AG04450 (cell line): ENCODE results near the gene MGAT1. TPM values are rescaled to one million over a fixed set of nuclear protein-coding genes. Genes with fewer than 3 reads are reported as not detected.

Source experiments
- CTCF ChIA-PET: fragments of 300-600, 350-600 bp; formaldehyde crosslinking; extraction: SDS; loops from one replicate; lab custom pipeline; 2022; ENCODE audit warnings: antibody characterized with exemption, inconsistent platforms; lab: Charles Lee
- POLR2A ChIA-PET: fragments of 350-600 bp; formaldehyde crosslinking; extraction: SDS; loops from one replicate; lab custom pipeline; 2021; ENCODE audit warnings: antibody characterized with exemption, inconsistent platforms; lab: Yijun Ruan, JAX
- DNase-seq: peaks from one replicate; pipeline ENCODE4 v3.0.0-alpha.2; 2011; ENCODE audit warnings: low read depth, low spot score
- H3K27ac ChIP-seq: one replicate; pipeline ENCODE4 v1.5.1; 2012; ENCODE audit warnings: low read depth, low read length, control low read depth
- H3K27me3 ChIP-seq: one replicate; pipeline ENCODE4 v1.6.0; 2012; ENCODE audit warnings: low read length; ENCODE audit not compliant: control insufficient read depth, insufficient read depth
- H3K4me3 ChIP-seq: 2 replicates; pipeline ENCODE4 v1.5.1; 2011; ENCODE audit warnings: mild to moderate bottlenecking, low read depth, low read length, control low read depth
- H3K9me3 ChIP-seq: 2 replicates; pipeline ENCODE4 v1.5.1; 2012; ENCODE audit warnings: low read length; ENCODE audit not compliant: control insufficient read depth, insufficient read depth
- polyA plus RNA-seq: library from polyadenylated mRNA; depleted of rRNA; stranded (reverse); fragments of >200 nt; gene quantifications from 2 replicates; pipeline ENCODE4 v1.2.3, GENCODE V29; 2011
- TF ChIP-seq, protein P1 (sequence below): IDR thresholded peaks from 2 replicates; pipeline ENCODE4 v1.5.1; 2011; ENCODE audit warnings: low read depth, low read length, control low read depth, inconsistent platforms

The MGAT1 gene
- polyA plus RNA-seq, 1 experiment: 96.2 TPM

DNA sequence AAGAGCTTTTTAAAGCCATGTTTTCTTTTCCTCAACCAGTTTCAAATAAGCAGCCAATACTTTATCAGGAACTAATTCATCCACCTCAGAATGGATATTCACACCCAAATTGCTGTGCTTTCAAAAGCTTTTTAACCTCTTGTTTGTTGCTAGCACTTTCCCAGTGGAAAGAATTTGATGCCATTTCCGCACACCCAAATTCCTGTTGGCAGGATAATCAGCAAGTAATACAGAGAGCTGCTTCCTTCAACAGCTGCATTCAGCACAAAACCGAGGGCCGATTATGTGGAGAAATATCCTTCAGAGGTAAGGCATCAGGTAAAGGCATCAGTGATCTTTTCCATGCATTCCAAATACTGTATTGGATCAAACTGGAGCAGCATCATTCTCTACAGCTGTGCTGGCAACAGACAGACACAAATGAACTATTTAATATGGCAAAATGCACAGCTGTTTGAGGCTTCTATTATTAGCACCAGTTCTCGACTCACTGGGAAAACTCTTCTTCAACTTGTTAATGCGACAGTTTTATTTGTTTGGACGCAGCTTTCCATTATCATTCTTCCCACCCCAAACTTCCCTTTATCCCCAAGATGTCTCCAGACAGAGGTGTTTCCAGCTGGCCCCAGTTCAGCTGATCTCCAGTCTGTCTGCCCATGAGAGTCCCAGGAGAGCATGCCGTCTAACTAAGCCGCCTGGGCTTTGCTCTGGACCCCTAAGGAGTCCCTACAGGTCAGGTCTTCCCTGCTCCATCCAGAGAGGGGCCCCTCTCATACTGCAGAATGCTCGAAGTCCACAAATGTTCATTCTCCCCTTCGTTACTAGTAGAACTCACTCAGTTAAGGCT is 22.2 kb upstream of the MGAT1 start:
- Histone ChIP-seq H3K27me3 (no peaks in the 10 kb centered on the region), H3K27ac (no peak overlapping the region), H3K4me3 (no peak overlapping the region), H3K9me3 (peaks cover 8% of the 10 kb centered on the region)
- CTCF ChIA-PET: interaction anchor here (0.5 to 1.6 kb wide), 3 partner anchors 43 to 383 kb away, joined by 3 to 8 read pairs (median 3); no protein-coding TSS in a partner anchor
- POLR2A ChIA-PET: interaction anchor here (1.3 kb wide), 1 partner anchor 14 kb away, joined by 3 read pairs; no protein-coding TSS in a partner anchor
- DNase-seq: no peak
- TF ChIP-seq, protein P1, sequence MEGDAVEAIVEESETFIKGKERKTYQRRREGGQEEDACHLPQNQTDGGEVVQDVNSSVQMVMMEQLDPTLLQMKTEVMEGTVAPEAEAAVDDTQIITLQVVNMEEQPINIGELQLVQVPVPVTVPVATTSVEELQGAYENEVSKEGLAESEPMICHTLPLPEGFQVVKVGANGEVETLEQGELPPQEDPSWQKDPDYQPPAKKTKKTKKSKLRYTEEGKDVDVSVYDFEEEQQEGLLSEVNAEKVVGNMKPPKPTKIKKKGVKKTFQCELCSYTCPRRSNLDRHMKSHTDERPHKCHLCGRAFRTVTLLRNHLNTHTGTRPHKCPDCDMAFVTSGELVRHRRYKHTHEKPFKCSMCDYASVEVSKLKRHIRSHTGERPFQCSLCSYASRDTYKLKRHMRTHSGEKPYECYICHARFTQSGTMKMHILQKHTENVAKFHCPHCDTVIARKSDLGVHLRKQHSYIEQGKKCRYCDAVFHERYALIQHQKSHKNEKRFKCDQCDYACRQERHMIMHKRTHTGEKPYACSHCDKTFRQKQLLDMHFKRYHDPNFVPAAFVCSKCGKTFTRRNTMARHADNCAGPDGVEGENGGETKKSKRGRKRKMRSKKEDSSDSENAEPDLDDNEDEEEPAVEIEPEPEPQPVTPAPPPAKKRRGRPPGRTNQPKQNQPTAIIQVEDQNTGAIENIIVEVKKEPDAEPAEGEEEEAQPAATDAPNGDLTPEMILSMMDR: no peak

DNA sequence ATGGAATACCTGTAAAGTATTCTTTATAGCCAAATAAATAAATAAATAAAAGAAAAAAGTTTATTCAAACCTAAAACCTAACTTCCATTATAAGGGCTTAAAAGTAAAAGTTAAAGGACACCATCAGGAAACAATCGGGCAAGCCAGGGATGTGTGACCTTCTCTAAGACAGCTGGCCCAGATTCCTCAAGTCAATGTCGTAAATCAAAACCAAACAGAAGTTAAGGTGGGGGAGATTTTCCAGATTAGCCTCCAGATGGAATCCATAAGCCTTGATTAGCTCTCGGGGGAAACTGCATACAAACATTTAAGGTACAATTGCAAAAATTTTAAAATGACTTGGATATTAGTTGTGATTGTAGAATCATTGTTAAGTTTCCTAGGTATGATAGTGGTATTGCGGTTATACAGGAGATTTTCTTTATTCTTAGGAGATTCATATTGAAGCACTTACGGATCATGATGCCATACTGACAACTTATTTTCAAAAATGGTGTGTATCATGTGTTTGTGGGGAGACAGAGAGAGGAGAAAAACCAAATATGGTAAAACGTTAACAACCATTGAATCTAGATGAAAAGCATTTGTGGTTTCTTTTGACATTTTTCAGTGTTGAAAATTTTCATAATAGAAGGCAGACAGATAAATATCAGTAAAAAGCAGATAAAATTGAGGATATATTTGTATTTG is 21.5 kb upstream of the MGAT1 start:
- CTCF ChIA-PET: interaction anchor here (1.4 to 1.6 kb wide), 2 partner anchors 44 to 45 kb away, joined by 3 read pairs; no protein-coding TSS in a partner anchor
- POLR2A ChIA-PET: no interaction called here

DNA sequence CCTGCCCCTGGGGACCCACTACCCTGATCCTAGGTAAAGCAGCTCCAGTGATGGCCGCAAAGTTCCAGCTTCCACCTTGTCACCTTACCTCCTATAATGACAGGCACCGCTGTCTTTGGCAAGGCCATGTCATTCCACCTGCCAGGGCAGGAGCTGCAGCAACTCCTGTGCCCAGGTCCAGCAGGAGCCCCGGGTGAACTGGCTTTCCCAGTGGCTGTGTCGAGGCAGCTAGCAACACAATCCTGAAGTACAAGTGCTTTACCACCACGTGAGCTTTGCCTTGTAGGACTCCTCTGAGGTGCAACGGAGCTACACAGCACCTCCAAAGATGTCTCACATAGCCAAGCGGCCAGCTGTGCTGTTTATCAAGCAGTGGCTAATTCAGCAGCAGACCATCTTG is 20.7 kb upstream of the MGAT1 start:
- Histone ChIP-seq H3K27me3 (no peaks in the 10 kb centered on the region), H3K9me3 (no peaks in the 10 kb centered on the region), H3K27ac (no peak overlapping the region), H3K4me3 (no peak overlapping the region)
- ChIA-PET POLR2A (no interaction called here), CTCF (interaction anchor here (0.6 kb wide), 1 partner anchor 1538 kb away, joined by 3 read pairs; no protein-coding TSS in a partner anchor)
- TF ChIP-seq, protein P1: no peak
- no peak for DNase-seq

More for the DNA sequence above, 21.5 kb upstream of the MGAT1 start:
- no peaks in the 10 kb centered on the region for H3K27me3 ChIP-seq
- H3K4me3 ChIP-seq: no peak overlapping the region
- DNase-seq: no peak
- H3K27ac ChIP-seq: no peak overlapping the region
- TF ChIP-seq, protein P1: no peak
- peaks cover under 1% of the 10 kb centered on the region; the same call in 1 of the 2 replicates for H3K9me3 ChIP-seq

DNA sequence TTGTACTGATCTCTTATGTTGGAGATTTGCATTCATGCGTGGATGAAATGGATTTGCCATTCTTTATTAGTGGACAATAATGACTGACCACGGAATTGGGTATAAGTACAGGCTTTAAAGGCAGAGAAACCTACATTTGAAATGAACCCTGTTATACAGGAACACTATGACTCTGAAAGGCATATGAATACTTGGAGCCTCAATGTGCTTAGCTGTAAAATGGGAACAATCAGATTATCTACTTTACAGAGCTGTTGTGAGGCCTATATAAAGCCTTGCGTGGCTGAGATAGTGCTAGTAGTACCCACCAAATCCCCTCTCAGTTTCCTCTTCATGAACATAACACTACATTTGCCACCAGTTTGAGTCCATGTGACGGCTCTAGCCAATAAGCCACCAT is 18.9 kb upstream of the MGAT1 start:
- Histone ChIP-seq H3K4me3 (no peak overlapping the region), H3K27ac (no peak overlapping the region), H3K9me3 (no peaks in the 10 kb centered on the region), H3K27me3 (no peaks in the 10 kb centered on the region)
- TF ChIP-seq, protein P1: no peak
- no peak for DNase-seq
- ChIA-PET CTCF (interaction anchor here (0.7 to 0.9 kb wide), 3 partner anchors 9 to 47 kb away, joined by 3 to 9 read pairs (median 3); no protein-coding TSS in a partner anchor), POLR2A (interaction anchor here (0.7 to 1.4 kb wide), 2 partner anchors 10 to 11 kb away, joined by 4 to 8 read pairs; no protein-coding TSS in a partner anchor)
